SHP77 treated with DMSO at 0.1 percent for 48 hours (cell line): Measurements from ENCODE around the gene FYB2.
A peak's percentile ranks its signal among the peaks of the same experiment; 100 is the strongest.

Experiments used
- DNase-seq: peaks from one replicate; lab custom pipeline; 2025; lab: John Stamatoyannopoulos, UW

FYB2 gene

DNA sequence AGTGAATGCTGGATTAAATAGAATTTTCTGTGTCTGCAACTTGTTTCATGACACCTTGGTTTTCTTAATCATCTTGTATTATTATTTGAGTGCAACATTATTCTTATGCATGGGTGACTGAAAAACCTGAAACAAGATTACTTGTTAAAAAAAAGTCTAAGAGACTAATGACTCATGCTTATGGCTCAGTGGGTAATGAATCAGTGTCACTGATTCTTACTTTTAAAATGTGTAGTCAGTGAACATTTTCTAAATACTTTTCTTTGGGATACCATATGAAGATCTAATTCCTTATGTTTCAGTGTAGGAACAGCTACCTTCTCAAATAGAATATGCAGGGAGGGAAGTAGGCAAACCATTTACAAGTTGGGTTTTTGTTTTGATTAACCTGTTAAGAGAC lies 108.6 kb downstream of the FYB2 start:
- DNase-seq = no peak

DNA sequence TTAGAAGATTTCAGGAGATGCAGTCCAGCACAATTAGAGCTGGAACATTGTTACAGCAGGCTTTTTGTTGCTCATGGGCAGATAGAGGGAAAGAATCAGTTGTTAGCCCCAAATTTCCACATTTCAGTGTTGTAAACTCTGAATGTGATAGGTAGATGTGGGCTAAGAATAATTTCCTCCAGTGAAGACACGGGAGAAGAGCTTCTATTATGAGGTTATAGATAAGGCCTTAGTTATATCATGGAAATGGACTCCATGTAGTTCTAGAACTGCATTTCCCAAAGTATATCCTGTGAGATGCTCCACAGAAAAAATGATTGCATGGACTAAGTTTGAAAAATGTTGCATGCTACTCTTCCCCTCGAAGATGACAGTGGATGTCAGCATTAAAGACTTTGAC lies 109.2 kb downstream of the FYB2 start:
- DNase-seq = no peak

DNA sequence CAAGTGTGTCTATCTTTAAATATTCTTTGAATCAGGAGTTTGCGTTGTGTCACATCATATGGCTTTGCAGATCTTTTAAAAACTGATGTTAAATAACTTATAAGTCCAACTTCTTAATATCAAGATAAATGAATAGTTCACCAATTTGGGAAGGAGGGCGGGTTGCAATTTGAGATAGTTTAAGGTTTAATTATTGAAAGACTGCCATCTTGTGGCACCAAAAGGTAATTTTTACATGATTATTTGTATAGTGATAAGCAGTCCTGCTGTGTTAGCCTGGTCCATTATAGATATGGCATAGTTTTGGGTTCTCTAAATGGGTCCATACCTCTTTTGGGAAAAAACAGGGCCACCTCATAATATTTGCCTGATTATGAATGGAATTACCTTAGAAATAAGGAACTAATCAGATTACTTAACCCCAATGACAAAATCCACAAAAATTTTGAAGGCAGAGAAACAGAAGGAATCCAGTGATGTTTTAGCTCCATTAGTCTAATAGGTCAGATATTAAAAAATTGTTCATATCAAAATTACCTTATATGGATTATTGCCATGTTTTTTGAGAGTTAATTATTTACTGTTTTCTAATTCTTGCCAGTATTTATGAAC lies 109.8 kb downstream of the FYB2 start:
- DNase-seq = peak; percentile 72

GRCh38 chr1:56707379-56707778 lies 111.8 kb downstream of the FYB2 start:
- DNase-seq = no peak

DNA sequence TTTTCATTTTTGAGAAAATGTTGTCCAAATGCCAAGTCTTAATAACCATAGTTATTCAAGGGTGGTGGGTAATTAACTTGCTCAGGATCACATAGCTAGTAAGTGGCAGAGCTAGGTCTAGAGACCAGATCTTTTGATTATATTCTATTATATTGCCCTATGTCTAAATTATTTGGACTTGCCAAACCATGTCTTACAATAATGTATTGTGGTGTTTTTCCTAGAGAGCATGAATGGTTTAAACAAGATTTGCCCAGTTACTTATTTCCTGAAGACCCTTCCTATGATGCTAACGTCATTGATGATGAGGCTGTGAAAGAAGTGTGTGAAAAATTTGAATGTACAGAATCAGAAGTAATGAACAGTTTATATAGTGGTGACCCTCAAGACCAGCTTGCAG lies 115.5 kb downstream of the FYB2 start:
- no peak for DNase-seq

DNA sequence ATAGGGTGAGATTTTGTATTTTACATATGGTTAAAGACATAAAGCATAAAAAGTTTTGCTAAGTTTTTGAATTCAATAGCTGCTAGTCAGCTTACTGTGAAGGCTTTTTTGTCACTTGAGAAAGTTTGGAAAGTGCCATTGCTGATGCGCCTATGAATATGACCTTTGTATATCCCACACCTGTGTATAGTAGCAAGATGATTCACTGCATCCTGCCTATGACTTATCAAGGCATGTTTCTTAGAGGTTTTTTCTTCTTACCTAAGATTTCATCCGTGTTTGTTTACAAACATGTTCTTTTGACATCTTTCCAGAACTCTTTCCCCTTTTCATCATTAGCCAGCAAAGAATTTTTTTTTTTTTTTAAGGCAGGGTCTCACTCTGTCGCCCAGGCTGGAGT lies 122.5 kb downstream of the FYB2 start:
- DNase-seq = no peak

GRCh38 chr1:56688522-56689026 lies 130.6 kb downstream of the FYB2 start:
- DNase-seq = no peak

GRCh38 chr1:56686169-56686568 lies 133.0 kb downstream of the FYB2 start:
- DNase-seq = no peak

DNA sequence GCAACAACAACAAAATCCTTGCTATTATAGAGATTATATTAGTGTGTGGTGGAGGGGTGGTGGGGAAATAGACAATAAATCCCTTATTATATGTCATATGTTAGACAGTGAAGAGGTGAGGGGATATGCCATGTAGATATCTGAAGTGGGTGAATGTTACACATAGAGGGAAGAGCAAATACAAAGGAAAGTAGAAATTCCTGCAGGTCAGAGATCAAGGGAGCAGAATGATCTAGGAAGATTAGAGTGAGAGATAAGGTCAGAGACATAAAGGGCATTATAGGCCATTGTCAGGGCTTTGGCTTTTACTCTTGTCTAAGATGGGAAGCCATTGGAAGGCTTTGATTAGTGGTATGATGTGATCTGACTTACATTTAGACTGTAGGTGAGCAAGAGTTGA lies 135.6 kb downstream of the FYB2 start:
- DNase-seq = no peak

- DNase-seq = no peak
Observed at GRCh38 chr1:56676571-56677035, 142.6 kb downstream of the FYB2 start.

GRCh38 chr1:56675763-56676162 lies 143.4 kb downstream of the FYB2 start:
- DNase-seq = no peak

DNA sequence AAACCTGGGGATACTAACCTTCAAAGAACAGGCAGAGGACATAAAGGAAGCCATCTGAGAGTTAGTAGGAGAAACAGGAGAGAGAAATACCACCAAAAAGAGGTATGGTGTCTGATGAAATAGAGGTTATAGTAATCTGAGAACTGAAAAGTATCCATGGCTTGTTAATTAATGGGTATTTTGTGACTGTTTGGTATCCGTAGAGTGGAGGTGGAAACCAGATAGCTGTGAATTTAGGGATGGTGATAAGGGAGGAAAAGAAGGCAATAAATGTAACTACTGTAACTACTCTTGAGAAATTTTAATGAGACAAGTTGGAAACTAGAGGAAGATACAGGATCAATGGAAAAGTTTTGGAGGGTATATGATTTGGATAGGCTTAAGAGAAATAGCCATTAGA lies 146.6 kb downstream of the FYB2 start:
- DNase-seq = no peak

GRCh38 chr1:56671542-56671941 lies 147.7 kb downstream of the FYB2 start:
- no peak for DNase-seq

- no peak for DNase-seq
Observed at GRCh38 chr1:56671085-56671484, 148.1 kb downstream of the FYB2 start.

GRCh38 chr1:56670350-56670749 lies 148.9 kb downstream of the FYB2 start:
- DNase-seq = no peak
